Right lung (tissue), 5 donors: ENCODE results near the gene ZNF70. TPM values are rescaled to one million over a fixed set of nuclear protein-coding genes. Genes with fewer than 3 reads are reported as not detected.
"Not testable (repeated sequence)": the region's sequence is repeated elsewhere in the genome, so short reads cannot be mapped to it uniquely, and the experiment has no call there.

Source experiments
- DNase-seq, 2 donors: peaks; one replicate each; pipeline ENCODE4 v3.0.0-alpha.2; 2013
- polyA plus RNA-seq, 5 donors: library from polyadenylated mRNA; unstranded; fragments of 120-200 nt; gene quantifications; one replicate each; pipeline versions ENCODE4 v1.2.1 to v1.2.3, GENCODE V29; 2013; ENCODE audit warnings: inconsistent platforms in 1 of 5, low replicate concordance in 1 of 5; ENCODE audit not compliant: insufficient read length in 5 of 5, insufficient read depth in 1 of 5

Gene ZNF70
- polyA plus RNA-seq, 5 donors = 6.8 to 10.0 (median 7.1) TPM

DNA sequence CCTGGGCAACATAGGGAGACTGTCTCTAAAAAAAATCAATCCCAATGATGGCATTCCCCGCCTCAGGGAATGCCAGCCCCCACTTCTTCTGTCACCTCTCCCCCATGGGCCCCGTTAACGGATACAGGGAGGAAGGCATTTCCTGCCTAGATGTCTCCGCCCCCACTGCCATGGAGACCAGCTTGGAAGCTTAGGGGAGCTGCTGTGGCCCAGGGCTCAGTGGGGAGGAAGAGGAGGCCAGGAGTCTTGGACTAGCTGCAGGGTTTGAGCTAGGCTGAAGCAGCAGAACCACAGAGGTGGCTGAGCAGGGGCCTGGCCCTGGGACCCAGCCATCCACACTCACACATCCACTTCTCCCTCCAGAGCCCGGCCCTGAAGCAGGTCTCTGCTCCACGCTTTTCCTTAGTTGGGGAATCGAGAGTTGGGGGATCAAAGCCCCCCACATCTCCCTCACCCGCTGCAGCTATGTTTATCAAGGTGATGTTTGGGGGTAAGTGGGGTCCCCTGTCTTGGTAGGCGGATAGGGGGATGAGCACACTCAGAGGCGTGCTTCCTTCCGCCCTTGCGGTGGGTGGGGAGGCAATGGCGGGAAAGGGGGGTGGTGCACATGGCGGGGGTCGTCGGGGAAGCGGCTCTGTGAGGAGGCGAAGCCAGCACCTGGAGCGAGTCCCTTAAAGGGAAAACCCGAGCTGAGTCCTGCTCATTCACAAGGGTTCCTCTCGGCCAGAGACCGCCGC lies 12.1 kb upstream of the ZNF70 start, which contains the start of gene C22orf15:
Gene C22orf15, plus strand, starts transcription at position 149 of the 737 bp plus-strand sequence. Its CDS starts 317 bp downstream, at position 466.
- DNase-seq = no peak

DNA sequence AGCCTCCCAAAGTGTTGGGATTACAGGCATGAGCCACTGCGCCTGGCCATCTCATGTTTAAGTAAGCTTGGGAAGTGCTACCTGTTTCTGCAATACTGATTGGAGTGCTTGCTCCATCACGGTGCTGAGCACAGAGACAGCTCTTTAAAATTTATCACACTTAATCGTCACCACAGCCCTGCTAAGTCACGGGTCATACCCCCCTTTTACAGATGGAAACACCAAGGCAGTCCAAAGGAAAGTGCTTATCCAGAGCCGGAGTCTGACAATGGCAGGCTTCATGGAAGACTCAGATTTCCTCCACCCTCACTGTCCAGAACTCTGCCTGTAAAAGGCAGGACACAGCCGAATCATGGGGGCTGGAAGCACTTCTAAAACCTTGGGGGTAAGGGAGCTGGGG lies 9.1 kb upstream of the ZNF70 start:
- no peak for DNase-seq

DNA sequence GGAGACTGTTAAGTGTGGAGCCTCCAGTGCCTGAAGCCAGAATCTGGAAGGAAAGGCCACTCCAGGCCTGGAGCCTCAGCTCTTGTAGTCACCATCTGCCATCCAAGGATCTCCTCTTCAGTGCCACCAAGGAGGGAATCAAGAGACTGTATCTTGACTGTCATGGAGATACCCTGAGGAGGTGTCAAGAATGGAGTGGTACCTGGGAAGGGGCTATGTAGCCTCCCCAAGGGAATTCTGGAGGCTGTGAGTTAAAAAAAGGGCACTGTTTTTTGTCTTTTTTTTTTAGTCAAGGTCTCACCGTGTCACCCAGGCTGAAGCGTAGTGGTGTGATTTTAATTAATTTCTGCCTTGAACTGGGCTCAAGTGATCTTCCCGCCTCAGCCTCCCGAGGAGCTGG lies 8.7 kb upstream of the ZNF70 start:
- DNase-seq = no peak

DNA sequence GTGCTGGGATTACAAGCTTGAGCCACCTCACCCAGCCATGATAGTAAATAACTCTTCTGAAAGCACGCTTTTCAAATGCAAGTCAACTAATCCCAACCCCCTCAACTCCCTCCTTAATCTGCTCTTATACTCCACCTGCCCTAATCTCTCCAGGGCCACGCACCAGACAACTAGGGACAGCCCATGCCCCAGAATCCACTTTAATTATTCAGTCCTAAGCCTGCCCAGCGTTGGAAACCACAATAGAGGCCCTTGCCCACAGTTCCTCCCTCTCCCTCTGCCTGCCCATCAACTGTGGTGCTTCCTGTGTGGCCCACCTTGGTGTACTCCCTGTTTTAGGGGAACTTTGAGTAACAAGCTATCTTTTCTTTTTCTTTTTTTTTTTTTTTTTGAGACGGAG lies 6.0 kb upstream of the ZNF70 start:
- no peak for DNase-seq

DNA sequence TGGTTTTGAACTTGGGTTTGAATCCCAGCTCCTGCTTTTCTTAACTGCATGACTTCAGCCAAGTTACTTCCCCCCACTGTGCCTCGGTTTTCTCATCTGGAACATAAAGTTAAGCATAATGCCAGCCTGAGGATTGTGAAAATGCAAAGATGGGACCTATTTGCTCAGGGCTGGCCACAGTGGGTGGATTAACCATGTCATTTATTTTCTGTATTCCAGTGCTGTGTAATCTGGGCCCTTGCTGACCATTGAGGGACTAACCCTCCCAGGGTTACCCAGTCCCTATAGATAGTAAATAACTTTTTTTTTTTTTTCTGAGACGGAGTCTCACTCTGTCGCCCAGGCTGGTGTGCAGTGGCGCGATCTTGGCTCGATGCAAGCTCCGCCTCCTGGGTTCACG lies 4.8 kb upstream of the ZNF70 start:
- DNase-seq = no peak

DNA sequence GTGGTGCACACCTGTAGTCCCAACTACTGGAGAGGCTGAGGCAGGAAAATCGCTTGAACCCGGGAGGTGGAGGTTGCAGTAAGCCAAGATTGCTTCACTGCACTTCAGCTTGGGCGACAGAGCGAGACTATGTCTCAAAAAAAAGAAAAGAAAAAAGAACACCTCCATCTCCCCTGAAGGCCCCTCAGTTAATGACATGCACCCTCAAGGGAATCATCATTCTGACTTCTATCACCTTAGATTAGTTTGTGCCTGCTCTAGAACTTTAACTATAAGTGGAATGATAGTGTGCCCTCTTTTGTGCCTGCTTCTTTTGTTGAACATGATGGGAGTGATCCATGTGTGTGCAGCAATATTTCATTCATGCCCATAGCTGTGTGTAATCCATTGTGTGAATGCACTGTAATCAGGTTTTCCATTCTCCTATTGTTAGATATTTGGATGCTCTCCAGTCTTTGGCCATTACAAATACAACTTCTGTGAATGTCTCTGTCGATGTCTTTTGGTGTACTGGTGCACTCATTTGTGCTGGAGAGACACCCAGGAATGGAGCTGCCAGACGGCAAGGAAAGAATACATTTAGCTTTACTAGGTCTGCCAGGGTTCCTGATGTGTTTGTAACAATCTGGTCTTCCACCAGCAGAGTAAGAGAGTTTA lies 4.2 kb upstream of the ZNF70 start:
- DNase-seq = no peak

DNA sequence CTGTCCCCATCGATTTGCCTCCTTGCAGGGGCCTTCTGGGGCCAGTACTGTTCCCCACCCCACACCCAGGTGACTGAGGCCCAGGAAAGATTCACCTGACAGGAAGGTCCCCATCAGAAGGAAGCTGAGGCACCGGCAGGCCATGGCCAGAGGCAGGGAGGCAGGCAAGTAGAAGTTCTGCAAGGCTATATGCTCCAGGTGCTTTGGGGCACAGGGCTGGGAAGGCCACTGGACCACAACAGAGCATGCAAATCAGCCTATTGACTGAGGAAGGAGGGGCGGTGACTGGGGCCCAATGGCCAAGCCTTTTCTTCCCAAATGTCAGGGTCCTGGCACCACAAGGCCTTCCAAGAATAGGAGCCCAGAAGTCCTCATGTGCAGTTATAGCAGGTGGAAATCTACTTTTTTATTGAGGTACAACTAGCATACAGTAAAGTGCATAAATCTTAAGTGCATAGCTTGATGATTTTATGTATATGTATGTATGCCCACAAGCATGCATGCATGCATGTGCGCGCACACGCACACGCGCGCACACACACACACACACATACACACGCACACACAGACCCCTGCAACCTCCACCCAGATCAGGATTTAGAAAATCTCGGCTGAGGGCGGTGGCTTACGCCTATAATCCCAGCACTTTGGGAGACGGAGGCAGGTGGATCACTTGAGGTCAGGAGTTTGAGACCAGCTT lies 3.5 kb upstream of the ZNF70 start, which contains the start of gene VPREB3:
Gene VPREB3, minus strand, starts transcription at position 206 of the 700 bp plus-strand sequence. Its CDS starts 62 bp downstream, at position 144.
- no peak for DNase-seq

DNA sequence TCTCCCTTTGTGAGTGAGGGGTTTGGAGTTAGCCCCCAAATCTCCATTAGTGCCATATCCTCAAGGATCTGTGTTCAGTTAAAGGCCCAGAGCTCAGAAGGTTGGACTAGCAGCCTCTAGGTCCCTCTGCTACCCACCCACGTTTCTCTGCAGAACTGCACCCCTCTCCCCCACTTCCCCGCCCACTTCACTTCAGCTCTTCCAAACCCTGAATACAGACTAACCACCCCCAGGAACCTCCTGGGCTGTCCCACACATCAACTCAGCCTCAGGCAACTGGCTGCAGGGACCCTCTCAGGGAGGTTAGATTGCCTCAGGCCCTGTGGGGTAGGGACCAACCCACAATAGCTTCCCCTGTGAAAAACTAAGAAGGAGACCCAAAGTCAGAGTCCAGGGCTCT lies 2.5 kb upstream of the ZNF70 start:
- DNase-seq = no peak

DNA sequence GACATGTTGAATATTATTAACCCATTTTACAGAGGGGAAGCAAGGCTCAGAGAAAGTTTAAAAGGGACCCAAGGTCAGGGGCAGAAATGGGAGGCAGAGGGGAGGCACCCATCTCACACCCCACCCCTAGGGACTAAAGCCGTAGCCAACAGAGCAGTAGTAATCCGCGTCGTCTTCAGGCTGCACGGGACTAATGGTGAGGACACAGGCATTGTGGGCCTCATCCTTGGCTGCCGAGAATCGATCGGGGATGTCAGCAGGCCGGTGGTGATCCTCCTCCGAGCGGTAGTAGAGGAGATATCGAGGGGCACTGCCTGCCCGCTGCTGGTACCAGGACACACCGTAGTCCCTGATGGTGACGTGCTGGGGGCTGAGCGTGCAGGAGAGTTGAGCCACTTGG lies 1.8 kb upstream of the ZNF70 start:
- DNase-seq = no peak

DNA sequence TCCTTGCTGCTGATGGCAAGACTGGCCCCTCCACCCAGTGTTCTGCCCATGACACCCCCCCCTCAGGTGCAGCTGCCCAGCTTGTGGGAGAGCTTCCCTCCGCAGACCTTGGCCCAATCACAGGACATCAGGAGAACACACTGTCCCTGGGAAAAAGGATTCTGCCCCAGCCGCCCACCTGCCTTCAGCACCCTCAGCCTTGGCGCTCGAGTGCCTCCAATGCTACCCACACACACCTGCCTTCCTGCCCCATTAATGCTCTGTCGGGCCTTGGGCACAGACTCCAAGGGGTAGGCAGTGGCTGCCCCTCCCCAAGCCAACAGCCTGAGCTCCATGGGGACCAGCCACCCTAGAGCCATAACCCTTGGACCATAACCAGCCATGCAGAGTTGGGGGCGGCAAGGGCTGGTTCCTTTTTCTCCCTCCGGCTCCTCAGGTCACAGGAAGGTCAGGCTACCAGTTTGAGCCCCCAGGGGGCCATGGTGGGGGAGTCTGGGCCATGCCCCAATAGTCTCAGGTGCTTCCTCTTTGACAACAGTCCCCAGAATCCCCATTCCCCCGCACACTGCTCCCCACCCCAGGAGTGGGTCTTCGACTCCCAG lies 1.3 kb upstream of the ZNF70 start:
- no peak for DNase-seq

DNA sequence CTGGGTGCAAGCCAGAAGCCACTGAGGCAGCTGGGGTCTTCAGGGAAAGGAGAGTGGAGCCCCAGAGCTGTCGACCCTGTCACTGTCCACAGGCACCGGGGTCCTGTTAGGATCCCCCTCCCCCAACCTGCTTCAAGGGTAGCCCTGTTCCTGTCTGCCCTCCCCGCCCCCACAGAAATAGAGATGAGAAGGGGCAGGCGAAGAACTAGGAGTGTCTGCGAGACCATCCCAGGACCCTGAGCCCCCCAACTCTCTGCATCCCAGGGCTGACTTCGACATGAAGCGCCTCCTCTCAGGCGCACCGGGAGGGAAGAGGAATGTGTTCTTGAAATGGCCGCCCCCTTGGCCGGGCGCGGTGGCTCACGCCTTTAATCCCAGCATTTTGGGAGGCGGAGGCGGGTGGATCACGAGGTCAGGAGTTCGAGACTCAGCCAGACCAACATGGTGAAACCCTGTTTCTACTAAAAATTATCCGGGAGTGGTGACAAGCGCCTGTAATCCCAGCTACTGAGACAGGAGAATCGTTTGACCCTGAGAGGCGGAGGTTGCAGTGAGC lies 607 bp upstream of the ZNF70 start:
- DNase-seq = no peak

DNA sequence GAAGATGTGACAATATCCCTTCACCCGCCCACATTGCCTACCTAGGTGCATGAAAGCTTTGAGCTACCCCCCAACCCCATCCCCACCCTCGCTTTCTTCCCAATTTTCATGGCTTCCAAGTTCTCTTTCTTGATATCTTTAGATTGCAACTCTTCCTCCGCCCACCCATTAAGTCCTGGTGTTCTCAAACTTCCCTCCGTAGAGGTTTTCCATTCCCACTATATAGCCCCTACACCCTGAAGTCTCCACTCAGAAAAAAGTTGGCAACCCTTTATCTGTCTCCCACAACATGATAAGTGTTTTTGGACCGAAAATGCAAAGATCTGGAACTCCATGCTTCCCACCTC lies 572 bp downstream of the ZNF70 start:
- DNase-seq = no peak

DNA sequence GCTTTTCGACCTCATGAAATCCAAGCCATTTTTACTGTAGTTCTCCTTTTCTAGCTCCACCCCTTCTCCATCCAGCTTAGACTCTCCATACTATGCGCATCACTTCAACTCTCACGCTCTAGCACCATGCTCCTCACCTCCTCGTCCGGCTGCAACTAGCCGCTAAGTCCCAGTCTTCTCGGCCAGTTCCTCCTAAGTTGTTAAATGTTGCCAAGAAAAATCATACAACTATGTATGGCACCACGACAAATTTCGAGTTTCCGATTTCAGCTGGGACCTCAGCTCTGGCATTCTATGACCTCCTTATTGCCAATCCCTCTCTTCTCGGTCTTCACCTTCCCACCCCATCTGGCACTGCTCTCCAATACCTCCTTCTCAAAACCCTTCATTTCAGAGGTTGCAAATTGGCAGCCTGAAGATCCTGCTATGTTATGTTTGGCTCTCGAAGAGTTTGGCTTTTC lies 1.0 kb downstream of the ZNF70 start:
- no peak for DNase-seq

DNA sequence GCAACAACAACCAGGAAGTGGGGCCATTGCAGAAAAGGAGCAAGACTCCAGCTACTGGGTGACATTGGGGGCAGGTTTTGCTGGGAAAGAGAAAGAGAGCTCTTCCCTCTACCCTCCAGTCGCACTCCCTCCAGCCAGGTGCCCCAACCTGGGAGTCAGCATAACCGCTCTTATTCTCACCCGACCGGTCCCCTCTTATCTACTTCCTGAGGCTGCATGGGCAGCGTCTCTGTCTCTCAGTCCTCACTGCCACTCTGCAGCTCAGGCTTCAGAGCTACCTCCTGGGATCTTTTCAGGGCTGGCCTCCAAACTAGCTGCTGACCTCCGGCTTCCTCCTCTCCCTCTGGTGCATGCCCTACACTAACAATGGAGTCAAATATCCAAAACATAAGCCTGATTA lies 5.1 kb downstream of the ZNF70 start:
- DNase-seq = no peak

DNA sequence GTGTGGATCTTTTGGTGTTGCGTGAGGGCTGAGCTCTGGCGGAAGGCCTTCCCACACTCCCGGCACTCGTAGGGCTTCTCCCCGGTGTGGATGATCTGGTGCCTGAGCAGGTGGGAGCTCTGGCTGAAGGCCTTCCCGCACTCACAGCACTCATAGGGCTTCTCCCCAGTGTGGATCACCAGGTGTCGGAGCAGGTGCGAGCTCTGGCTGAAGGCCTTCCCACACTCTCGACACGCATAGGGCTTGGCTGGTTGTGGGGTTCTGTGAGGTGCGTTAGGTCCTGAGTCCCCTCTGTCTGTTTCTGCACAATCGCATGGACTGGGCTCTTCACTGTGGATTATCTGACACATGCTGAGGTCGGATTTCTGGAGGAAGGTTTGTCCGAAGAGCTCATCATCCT lies 6.4 kb downstream of the ZNF70 start:
- no peak for DNase-seq

DNA sequence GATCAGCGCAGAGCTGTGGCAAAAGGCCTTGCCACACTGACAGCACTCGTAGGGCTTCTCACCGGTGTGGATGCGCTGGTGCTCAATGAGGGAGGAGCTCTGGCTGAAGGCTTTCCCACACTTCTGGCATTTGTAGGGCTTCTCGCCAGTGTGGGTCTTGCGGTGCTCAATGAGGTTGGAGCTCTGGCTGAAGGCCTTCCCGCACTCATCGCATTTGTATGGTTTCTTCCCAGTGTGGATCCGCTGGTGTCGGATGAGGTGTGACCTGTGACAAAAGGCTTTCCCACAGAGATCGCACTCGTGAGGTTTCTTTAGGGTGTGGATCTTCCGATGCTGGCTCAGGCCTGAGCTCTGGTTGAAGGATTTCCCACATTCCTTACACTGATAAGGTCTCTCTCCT lies 6.9 kb downstream of the ZNF70 start:
- DNase-seq = no peak

DNA sequence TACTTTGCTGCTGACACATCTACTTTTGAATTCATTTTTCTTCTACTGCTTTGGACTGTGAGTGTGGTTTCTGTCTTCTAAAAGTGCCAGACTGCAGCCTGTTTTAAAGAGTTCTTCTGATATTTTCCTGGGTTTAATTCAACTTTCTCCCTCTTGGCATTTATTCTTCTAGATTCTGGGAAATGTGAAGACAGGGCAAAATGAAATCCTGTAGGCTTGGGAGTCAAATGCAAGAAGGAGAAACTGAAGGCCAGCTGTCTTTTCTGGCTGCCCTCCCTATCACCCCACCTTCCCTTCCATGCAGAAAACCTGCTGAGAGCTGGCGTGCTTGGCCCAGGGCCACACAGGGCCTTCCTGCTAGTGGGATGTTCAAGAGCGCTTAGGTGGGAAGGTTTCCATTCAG lies 7.6 kb downstream of the ZNF70 start:
- no peak for DNase-seq

DNA sequence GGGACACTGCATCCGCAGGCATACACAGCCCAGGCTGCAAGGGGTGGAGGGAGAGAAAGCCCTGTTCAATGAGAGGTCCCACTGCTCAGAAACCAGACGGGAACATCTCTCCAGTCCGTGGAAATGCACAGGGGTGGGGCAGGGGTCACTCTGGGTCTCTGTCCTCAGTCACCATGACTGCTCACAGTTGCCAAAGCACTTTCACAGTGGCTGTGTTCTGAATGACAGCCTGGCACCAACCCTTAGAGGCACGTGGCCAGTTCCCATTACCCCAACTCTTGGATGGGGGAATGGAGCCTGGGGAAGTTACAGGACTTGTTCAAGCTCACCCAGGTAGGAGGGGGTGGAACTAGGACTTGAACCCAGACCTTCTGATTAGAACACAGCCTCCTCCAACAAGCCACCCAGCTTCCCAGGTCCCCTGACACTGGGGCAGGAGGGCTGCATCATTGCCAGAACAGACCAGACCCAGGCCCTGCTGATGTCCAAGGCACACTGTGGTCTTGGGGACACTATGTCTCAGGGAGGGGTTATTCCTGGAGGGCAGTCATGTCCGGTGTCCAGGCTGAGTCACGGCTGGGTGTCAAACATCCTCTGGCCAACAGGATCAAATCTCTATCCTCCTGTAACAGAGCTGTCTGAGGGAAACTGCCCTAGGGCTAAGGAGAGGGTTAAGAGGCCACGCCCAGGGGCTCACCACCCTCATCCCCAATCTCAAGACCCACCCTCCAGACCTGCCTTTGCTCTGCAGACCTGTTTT lies 8.2 kb downstream of the ZNF70 start:
- no peak for DNase-seq

DNA sequence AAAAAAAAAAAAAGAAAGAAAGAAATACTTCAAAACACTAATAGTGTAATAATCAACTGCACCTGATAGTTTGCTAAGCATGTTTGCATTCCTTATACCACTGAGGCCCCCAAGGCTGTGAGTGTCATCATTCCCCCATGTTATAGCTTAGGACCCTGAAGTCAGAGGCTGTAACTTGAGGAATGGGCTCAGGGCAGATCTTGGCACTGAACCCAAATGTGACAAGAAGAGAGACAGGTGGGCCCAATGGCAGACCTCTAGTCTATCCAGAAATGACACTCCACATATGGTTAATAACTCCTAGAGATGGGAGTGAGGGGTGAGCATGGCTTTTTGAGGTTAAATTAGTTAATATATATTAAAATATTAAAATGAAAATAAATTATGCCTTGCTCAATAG lies 13.2 kb downstream of the ZNF70 start:
- DNase-seq = no peak

DNA sequence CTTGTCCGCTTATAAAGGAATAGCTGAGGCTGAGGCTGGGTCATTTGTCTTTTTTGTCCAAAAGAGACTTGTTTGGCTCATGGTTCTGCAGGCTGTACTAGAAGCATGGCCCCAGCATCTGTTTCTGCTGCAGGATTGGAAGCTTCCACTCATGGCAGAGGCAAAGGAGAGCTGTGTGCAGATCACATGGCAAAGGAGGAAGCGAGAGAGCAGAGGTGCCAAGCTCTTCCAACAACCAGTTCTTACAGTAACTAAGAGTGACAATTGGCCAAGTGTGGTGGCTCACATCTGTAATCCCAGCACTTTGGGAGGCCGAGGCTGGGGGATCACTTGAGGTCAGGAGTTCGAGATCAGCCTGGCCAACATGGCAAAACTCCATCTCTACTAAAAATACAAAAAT lies 22.8 kb downstream of the ZNF70 start:
- not testable (repeated sequence) for DNase-seq

DNA sequence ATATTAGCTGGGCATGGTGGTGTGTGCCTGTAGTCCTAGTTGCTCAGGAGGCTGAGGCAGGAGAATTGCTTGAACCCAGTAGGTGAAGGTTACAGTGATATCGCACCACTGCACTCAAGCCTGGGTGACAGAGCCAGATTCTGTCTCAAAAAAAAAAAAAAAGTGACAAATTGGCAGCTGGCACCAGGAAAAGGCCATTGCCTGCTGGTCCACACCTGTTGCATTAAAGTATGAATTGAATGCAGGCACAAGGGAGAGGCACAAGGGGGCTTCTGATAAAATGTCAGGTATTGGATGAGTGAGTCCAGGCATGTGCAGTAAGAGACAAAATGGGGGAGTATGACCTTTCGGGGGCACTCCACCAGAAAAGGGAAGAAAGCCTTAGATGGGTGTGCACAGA lies 28.2 kb downstream of the ZNF70 start:
- DNase-seq = no peak
